HL-60 (cell line): Measurements from ENCODE around the gene CFL2.

Experiments
- POLR2AphosphoS5 ChIP-seq: IDR thresholded peaks from 2 replicates; pipeline ENCODE4 v1.6.1; 2012; ENCODE audit warnings: low read depth
- TF ChIP-seq, protein P1 (sequence below): IDR thresholded peaks from one replicate; pipeline ENCODE4 v1.5.1; 2011; ENCODE audit warnings: low read length, control low read depth, inconsistent platforms; ENCODE audit not compliant: insufficient read depth

DNA sequence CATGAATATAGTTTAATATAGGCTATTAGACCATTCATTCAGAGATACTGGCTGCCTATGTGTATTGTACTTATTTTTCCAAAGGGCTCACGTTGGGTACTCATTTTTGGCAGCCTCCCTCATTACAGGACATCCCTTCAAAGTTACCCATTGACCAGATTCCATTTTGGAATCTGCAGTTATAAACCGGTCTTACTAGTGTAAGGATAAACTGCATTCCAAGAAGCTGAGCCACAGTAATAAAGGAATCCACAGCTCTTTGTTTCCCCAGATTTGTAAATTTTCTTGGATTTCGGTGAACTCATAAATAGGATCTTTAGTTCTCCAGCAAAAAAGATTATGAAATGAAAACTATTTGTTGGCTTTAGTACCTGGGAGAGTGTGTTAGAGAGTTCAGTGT, 18.9 kb upstream of the CFL2 start:
- TF ChIP-seq, protein P1, sequence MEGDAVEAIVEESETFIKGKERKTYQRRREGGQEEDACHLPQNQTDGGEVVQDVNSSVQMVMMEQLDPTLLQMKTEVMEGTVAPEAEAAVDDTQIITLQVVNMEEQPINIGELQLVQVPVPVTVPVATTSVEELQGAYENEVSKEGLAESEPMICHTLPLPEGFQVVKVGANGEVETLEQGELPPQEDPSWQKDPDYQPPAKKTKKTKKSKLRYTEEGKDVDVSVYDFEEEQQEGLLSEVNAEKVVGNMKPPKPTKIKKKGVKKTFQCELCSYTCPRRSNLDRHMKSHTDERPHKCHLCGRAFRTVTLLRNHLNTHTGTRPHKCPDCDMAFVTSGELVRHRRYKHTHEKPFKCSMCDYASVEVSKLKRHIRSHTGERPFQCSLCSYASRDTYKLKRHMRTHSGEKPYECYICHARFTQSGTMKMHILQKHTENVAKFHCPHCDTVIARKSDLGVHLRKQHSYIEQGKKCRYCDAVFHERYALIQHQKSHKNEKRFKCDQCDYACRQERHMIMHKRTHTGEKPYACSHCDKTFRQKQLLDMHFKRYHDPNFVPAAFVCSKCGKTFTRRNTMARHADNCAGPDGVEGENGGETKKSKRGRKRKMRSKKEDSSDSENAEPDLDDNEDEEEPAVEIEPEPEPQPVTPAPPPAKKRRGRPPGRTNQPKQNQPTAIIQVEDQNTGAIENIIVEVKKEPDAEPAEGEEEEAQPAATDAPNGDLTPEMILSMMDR: no peak
- TF ChIP-seq POLR2AphosphoS5: no peak
